OCI-LY7 (cell line): Measurements from ENCODE around the gene TTC7B. TPM values are rescaled to one million over a fixed set of nuclear protein-coding genes. Genes with fewer than 3 reads are reported as not detected.

ENCODE experiments used
- Bru-seq: library from RNA; stranded (reverse); fragments of 400-500 nt; gene quantifications from one replicate; lab custom pipeline; 2021; lab: Mats Ljungman, UMichigan
- BruChase-seq, 2 experiments: library from RNA; stranded (reverse); fragments of 400-500 nt; gene quantifications; one replicate each; lab custom pipeline; 2021; lab: Mats Ljungman, UMichigan
- BruUV-seq: library from RNA; stranded (reverse); fragments of 400-500 nt; replicated peaks from 2 replicates; lab custom pipeline; 2021; lab: Mats Ljungman, UMichigan
- CTCF ChIA-PET: fragments of 300-600 bp; sonication (Branson Sonifier 250); formaldehyde crosslinking; loops from one replicate; lab custom pipeline; 2022; ENCODE audit warnings: antibody characterized with exemption; ENCODE audit not compliant: unreplicated experiment; lab: Charles Lee
- POLR2A ChIA-PET: fragments of 300-600 bp; sonication (Branson Sonifier 250); formaldehyde crosslinking; loops from one replicate; lab custom pipeline; 2022; ENCODE audit warnings: antibody characterized with exemption; lab: Charles Lee
- DNase-seq: peaks from one replicate; pipeline ENCODE4 v3.0.0-alpha.2; 2015; ENCODE audit warnings: low spot score
- H2AFZ ChIP-seq: fragments of 200-600 bp; sonication (generic), shearing (Covaris generic); 2 replicates; pipeline ENCODE4 v1.6.1; 2014; ENCODE audit warnings: mild to moderate bottlenecking, antibody characterized with exemption, low read length, moderate library complexity
- H3K27ac ChIP-seq: fragments of 200-600 bp; sonication (generic); 2 replicates; pipeline ENCODE4 v1.5.1; 2014; ENCODE audit warnings: mixed run types, low read depth, mild to moderate bottlenecking, moderate library complexity, low read length, inconsistent platforms; ENCODE audit not compliant: poor library complexity, severe bottlenecking
- H3K36me3 ChIP-seq: fragments of 200-600 bp; sonication (generic); 2 replicates; pipeline ENCODE4 v1.6.1; 2014; ENCODE audit warnings: mild to moderate bottlenecking, antibody characterized with exemption, low read length, moderate library complexity, mixed read lengths; ENCODE audit not compliant: insufficient read depth
- H3K4me1 ChIP-seq: fragments of 200-600 bp; sonication (generic); 2 replicates; pipeline ENCODE4 v1.5.1; 2014; ENCODE audit warnings: mild to moderate bottlenecking, low read length; ENCODE audit not compliant: insufficient read depth, poor library complexity, severe bottlenecking
- H3K4me2 ChIP-seq: fragments of 200-600 bp; sonication (generic); 2 replicates; pipeline ENCODE4 v1.6.1; 2014; ENCODE audit warnings: mild to moderate bottlenecking, low read length
- H3K4me3 ChIP-seq: fragments of 200-600 bp; sonication (generic); 2 replicates; pipeline ENCODE4 v1.5.1; 2014; ENCODE audit warnings: mild to moderate bottlenecking, low read depth, low read length; ENCODE audit not compliant: poor library complexity, severe bottlenecking
- H3K79me2 ChIP-seq: fragments of 200-600 bp; sonication (generic); 2 replicates; pipeline ENCODE4 v1.6.1; 2016; ENCODE audit warnings: low read depth, mild to moderate bottlenecking, low read length, moderate library complexity, mixed read lengths; ENCODE audit not compliant: insufficient read depth
- H3K9me2 ChIP-seq: fragments of 200-600 bp; sonication (generic); 2 replicates; pipeline ENCODE4 v1.6.1; 2016; ENCODE audit warnings: mild to moderate bottlenecking, low read length, mixed read lengths; ENCODE audit not compliant: insufficient read depth
- H3K9me3 ChIP-seq: fragments of 200-600 bp; sonication (generic); 2 replicates; pipeline ENCODE4 v1.6.1; 2014; ENCODE audit warnings: mild to moderate bottlenecking, mixed run types, low read length, mixed read lengths
- H4K20me1 ChIP-seq: fragments of 200-600 bp; sonication (generic); 2 replicates; pipeline ENCODE4 v1.6.1; 2014; ENCODE audit warnings: mild to moderate bottlenecking, antibody characterized with exemption, low read length, moderate library complexity, mixed read lengths; ENCODE audit not compliant: insufficient read depth
- EZH2phosphoT487 ChIP-seq: fragments of 200-600 bp; sonication (generic); IDR thresholded peaks from 2 replicates; pipeline ENCODE4 v1.6.1; 2018; ENCODE audit warnings: low read depth, borderline replicate concordance, mild to moderate bottlenecking, mixed run types, antibody characterized with exemption, low read length, moderate library complexity, mixed read lengths
- intact Hi-C: fragments of 100-400 bp; cut with micrococcal nuclease; formaldehyde crosslinking; loops from one replicate; pipeline ENCODE4 v1.10.0; 2022; ENCODE audit not compliant: unreplicated experiment
- long read RNA-seq: library from polyadenylated mRNA; stranded (forward); transcript quantifications from one replicate; pipeline ENCODE4 v2.0.0, GENCODE V29; 2022
- total RNA-seq, 2 experiments: library from RNA; depleted of rRNA in 1 of 2; stranded (reverse); fragments of >200 nt in 1 of 2; shearing (Covaris generic) in 1 of 2; gene quantifications; 2 replicates each; pipeline ENCODE4 v1.2.3, GENCODE V29; 2014 to 2022
- TF ChIP-seq, protein P1 (sequence below): fragments of 200-600 bp; sonication (generic); conservative IDR thresholded peaks from 2 replicates; pipeline ENCODE4 v1.5.1; 2014; ENCODE audit warnings: mild to moderate bottlenecking, antibody characterized with exemption, low read length, moderate library complexity, mixed read lengths

Gene TTC7B, protein sequence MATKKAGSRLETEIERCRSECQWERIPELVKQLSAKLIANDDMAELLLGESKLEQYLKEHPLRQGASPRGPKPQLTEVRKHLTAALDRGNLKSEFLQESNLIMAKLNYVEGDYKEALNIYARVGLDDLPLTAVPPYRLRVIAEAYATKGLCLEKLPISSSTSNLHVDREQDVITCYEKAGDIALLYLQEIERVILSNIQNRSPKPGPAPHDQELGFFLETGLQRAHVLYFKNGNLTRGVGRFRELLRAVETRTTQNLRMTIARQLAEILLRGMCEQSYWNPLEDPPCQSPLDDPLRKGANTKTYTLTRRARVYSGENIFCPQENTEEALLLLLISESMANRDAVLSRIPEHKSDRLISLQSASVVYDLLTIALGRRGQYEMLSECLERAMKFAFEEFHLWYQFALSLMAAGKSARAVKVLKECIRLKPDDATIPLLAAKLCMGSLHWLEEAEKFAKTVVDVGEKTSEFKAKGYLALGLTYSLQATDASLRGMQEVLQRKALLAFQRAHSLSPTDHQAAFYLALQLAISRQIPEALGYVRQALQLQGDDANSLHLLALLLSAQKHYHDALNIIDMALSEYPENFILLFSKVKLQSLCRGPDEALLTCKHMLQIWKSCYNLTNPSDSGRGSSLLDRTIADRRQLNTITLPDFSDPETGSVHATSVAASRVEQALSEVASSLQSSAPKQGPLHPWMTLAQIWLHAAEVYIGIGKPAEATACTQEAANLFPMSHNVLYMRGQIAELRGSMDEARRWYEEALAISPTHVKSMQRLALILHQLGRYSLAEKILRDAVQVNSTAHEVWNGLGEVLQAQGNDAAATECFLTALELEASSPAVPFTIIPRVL
- total RNA-seq (2014; rRNA removed; shearing (Covaris generic)) (0.05 and 0.19 TPM in 2 replicates), total RNA-seq (2022) (0.51 and 0.83 TPM in 2 replicates), Bru-seq, nascent RNA (percentile 9 among the genes with signal in this experiment), BruChase-seq, experiment 1, labeled RNA remaining after a 6-hour chase (percentile 7 among the genes with signal in this experiment), BruChase-seq, experiment 2, labeled RNA remaining after a 2-hour chase (percentile 7 among the genes with signal in this experiment)
- long read RNA-seq, full-length matches to known transcripts: 1 of 1 reads
- long read RNA-seq, partial matches to known transcripts: 0 of 1 reads
- long read RNA-seq, other reads (novel, unspliced or antisense): 0 of 1 reads

DNA sequence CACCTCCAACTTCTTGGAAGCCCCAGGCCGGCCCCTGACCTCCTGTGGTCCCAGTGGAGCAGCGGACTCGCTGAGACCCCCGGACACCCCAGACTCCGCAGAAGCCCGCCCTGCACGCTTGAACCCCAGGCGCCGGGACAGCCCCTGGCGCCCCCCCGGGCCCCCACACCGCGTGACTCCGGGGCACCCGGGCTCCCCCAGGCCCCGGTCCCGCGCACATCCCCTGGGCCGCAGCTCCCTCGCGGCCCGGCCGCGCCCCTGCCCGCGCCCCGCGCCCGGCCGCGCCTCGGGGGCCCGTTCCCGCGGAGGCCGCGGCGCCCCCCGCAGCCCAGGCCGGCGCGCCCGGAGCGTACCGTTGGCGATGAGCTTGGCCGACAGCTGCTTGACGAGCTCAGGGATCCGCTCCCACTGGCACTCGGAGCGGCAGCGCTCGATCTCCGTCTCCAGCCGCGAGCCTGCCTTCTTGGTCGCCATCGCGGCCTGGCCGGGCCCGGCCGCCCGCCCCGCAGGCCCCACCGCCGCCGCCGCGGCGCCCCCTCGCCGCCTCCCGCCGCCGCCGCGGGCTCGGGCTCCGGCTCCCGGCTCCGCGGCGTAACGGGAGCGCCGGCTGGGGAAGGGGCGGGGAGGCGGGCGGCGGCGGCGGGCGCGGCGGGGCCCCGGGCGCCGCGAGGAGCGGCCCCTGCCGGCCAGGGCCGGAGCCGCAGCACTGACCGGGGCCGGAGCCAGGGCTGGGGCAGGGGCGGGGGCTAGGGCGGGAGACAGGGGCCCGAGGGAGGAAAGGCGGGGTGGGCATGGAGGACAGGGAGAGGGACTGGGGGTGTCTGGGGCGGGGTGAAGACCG lies at the start of gene TTC7B:
TSS of gene TTC7B (minus strand) at position 609 of the 841 bp plus-strand sequence. CDS start at position 474, 135 bp downstream.
- Histone ChIP-seq H4K20me1 (no peaks in the 10 kb centered on the region), H3K4me2 (no peak within 1 kb of the TSS), H3K9me3 (no peaks in the 10 kb centered on the region), H3K27ac (no peak within 1 kb of the TSS), H3K9me2 (no peaks in the 10 kb centered on the region), H2AFZ (no peak within 1 kb of the TSS), H3K4me1 (no peaks in the 10 kb centered on the region), H3K79me2 (no peaks in the 10 kb centered on the region), H3K36me3 (no peaks in the 10 kb centered on the region), H3K4me3 (no peak within 1 kb of the TSS)
- DNase-seq: peak; percentile 20
- ChIA-PET POLR2A (no interaction called here), CTCF (no interaction called here)
- TF ChIP-seq, protein P1, sequence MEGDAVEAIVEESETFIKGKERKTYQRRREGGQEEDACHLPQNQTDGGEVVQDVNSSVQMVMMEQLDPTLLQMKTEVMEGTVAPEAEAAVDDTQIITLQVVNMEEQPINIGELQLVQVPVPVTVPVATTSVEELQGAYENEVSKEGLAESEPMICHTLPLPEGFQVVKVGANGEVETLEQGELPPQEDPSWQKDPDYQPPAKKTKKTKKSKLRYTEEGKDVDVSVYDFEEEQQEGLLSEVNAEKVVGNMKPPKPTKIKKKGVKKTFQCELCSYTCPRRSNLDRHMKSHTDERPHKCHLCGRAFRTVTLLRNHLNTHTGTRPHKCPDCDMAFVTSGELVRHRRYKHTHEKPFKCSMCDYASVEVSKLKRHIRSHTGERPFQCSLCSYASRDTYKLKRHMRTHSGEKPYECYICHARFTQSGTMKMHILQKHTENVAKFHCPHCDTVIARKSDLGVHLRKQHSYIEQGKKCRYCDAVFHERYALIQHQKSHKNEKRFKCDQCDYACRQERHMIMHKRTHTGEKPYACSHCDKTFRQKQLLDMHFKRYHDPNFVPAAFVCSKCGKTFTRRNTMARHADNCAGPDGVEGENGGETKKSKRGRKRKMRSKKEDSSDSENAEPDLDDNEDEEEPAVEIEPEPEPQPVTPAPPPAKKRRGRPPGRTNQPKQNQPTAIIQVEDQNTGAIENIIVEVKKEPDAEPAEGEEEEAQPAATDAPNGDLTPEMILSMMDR: no peak
- TF ChIP-seq EZH2phosphoT487: no peak
- no TSS peak for BruUV-seq
- intact Hi-C loops: no loop called here

DNA sequence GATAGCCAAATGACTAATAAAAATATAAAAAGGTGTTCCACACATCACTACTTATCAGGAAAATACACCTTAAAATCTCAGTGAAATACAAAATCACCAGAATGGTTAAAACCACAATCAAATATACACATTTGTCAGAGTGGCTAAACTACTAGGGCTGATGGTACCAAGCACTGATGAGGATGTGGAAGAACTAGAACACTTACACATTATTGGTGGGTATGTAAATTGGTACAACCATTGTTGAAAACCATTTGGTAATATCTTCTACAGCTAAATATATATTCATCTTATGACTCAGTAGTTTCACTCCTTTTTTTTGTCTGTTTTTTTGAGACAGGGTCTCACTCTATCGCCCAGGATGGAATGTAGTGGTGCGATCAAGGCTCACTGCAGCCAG lies 48.5 kb upstream of the TTC7B start:
- CTCF ChIA-PET: no interaction called here

More for the DNA sequence above, 48.5 kb upstream of the TTC7B start:
- Histone ChIP-seq H3K79me2 (no peaks in the 10 kb centered on the region), H3K9me2 (no peaks in the 10 kb centered on the region), H3K9me3 (no peaks in the 10 kb centered on the region), H3K4me3 (no peak overlapping the region), H2AFZ (no peak overlapping the region), H3K4me1 (no peaks in the 10 kb centered on the region), H3K27ac (no peak overlapping the region), H3K4me2 (no peak overlapping the region), H3K36me3 (no peaks in the 10 kb centered on the region), H4K20me1 (no peaks in the 10 kb centered on the region)
- BruUV-seq: no TSS peak
- DNase-seq: no peak
- POLR2A ChIA-PET: no interaction called here
- TF ChIP-seq, protein P1: no peak
- no peak for TF ChIP-seq EZH2phosphoT487
- intact Hi-C loops: no loop called here
